TTC549 (cell line): ENCODE results near the gene SRRM5.
A peak's percentile ranks its signal among the peaks of the same experiment; 100 is the strongest.
"Not testable (repeated sequence)": the region's sequence is repeated elsewhere in the genome, so short reads cannot be mapped to it uniquely, and the experiment has no call there.

Source experiments
- FAIRE-seq: peaks from 2 replicates; lab custom pipeline; 2012; peaks lifted over from hg19 to GRCh38; lab: Jason Lieb, UNC

The SRRM5 gene, protein sequence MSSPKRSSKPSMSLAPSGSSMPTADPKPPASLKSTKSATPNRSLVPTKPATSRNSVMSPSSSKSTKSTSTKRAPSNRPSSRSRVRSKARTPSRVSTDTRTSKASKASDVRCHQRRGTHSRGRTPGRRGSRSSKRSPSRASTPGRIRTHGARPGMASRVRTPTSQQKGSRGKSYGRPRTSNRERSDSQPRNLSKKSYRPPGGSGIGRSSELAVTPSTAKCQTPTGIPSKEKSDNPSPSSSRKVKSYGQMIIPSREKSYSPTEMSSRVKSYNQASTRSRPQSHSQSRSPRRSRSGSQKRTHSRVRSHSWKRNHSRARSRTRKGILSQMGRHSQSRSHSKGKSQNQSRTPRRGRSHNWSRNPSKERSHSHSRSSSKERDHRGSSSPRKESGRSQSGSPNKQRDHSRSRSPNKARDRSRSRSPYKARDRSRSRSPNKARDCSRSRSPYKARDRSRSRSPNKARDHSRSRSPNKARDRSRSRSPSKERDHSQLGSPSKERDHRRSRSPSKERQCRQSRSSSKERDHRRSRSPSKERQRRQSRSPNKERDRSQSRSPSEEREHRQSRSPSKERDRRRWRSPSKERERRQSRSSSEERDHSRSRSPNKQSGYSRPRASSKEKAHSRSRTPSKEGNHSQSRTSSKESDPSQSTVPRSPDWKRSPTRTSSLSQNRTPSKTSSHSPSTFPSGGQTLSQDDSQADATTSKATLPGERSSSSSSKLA

GRCh38 chr19:43611788-43612187 is at the start of gene SRRM5:
Gene SRRM5 (plus strand): TSS chr19:43612088. CDS start chr19:43612122, 34 bp downstream.
- no peak for FAIRE-seq

DNA sequence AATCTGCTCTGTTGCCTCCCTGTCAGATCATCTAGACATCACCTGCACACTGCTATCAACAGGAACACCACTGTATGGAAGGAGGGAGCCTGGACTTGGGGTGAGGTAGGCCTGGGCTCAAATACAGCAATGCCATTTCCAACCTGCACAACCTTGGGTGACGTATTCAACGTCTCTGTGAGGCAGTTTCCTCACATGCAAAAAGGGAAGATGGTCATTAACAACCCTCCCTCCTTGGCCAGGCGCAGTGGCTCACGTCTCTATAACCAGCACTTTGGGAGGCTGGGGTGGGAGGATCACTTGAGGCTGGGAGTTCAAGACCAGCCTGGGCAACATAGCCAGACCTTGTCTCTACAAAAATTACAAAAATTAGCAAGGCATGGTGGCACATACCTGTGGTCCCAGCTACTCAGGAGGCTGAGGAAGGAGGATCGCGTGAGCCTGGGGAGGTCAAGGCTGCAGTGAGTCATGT is 49.6 kb upstream of the SRRM5 start:
- FAIRE-seq = no peak

- no peak for FAIRE-seq
Measured at GRCh38 chr19:43562698-43563241, 49.1 kb upstream of the SRRM5 start.

GRCh38 chr19:43563816-43564457 is 48.0 kb upstream of the SRRM5 start:
- no peak for FAIRE-seq

GRCh38 chr19:43564800-43565199 is 47.1 kb upstream of the SRRM5 start:
- no peak for FAIRE-seq

DNA sequence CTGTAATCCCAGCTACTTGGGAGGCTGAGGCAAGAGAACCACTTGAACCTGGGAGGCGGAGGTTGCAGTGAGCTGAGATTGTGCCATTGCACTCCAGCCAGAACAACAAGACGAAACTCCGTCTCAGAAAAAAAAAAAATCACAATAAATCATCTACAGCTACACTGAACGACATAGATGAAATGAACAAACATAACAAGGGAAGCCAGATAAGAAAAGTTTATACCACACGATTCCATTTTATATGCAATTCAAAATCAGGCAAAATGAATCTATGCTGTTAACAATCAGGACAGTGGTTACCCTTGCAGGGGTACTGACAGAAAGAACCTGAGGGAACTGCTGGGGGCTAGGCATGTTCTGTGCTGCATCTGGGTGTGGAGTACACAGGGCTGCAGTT is 42.2 kb upstream of the SRRM5 start:
- no peak for FAIRE-seq

- no peak for FAIRE-seq
Measured at GRCh38 chr19:43570174-43570791, 41.6 kb upstream of the SRRM5 start.

- no peak for FAIRE-seq
Measured at GRCh38 chr19:43572171-43572588, 39.7 kb upstream of the SRRM5 start.

GRCh38 chr19:43574424-43575155 is 37.3 kb upstream of the SRRM5 start:
- FAIRE-seq = no peak

- FAIRE-seq = peak; percentile 98
Measured at GRCh38 chr19:43575156-43575950, 36.5 kb upstream of the SRRM5 start, which contains the start of the genes PINLYP and XRCC1. Gene PINLYP (plus strand): TSS chr19:43575801. CDS start chr19:43577192, 1,391 bp downstream. Gene XRCC1 (minus strand): TSS chr19:43575527. CDS start chr19:43575458, 69 bp downstream.

- no peak for FAIRE-seq
Measured at GRCh38 chr19:43575955-43576878, 35.7 kb upstream of the SRRM5 start.

- no peak for FAIRE-seq
Measured at GRCh38 chr19:43578787-43579186, 33.1 kb upstream of the SRRM5 start.

GRCh38 chr19:43581467-43581866 is 30.4 kb upstream of the SRRM5 start:
- no peak for FAIRE-seq

- no peak for FAIRE-seq
Measured at GRCh38 chr19:43582495-43582894, 29.4 kb upstream of the SRRM5 start.

DNA sequence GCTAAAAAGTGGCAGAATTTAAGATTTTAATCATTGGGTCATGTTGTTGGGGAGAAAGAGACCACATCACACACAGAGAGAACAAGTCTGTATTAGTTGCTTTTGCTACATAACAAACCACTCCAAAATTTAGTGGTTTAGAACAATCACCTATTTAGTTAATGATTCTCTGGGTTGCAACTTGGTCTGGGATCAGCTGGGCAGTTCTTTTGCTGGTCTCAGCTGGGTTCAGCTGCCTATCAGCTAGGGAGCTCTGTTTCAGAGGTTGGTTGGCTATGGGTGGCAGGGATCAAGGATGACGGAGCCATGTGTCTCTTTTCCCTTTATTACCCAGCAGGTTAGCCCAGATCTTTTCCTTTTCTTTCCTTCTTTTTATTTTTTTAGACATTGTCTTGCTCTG is 27.4 kb upstream of the SRRM5 start:
- no peak for FAIRE-seq

DNA sequence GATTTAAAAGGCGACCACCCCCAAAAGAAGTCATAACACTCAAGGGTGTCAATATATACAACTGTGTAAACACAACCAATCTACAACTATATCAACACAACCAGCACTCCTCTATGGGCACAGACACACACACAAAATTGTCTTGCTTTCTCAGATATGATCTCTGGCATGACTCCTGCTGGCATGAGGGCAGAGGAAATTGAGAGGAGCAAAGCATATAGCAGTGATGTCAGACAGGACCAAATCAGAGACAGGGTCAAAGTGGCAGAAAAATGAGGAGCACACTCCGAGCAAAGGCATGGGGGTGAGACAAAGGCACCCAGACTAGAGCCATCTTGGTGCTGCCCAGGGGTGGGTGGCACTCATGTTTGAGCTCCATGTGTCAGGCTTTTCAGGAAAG is 25.5 kb upstream of the SRRM5 start:
- no peak for FAIRE-seq

DNA sequence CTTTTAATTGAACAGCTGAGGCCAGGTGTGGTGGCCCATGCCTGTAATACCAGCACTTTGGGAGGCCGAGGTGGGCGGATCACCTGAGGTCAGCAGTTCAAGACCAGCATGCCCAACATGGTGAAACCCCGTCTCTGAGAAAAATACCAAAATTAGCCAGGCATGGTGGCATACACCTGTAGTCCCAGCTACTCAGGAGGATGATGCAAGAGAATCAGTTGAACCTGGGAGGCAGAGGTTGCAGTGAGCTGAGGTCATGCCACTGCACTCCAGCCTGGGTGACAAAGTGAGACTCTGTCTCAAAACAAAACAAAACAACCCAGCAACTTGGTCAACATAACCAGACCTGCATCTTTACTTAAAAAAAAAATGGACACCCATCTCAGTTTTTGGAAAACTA is 24.9 kb upstream of the SRRM5 start:
- not testable (repeated sequence) for FAIRE-seq

DNA sequence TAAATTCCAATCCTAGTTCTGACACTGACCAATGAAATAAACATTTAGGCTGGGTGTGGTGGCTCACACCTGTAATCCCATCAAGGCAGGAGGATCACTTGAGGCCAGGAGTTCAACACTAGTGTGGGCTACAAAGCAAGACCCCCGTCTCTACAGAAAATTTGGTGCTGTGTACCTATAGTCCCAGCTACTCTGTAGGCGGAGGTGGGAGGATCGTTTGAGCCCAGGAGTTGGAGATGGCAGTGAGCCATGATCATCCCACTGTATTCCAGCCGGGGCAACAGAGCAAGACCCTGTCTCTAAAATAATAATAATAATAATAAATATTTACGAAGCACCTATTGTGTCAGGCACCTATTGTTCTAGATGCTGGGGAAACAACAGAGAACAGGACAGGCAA is 22.6 kb upstream of the SRRM5 start:
- FAIRE-seq = no peak

DNA sequence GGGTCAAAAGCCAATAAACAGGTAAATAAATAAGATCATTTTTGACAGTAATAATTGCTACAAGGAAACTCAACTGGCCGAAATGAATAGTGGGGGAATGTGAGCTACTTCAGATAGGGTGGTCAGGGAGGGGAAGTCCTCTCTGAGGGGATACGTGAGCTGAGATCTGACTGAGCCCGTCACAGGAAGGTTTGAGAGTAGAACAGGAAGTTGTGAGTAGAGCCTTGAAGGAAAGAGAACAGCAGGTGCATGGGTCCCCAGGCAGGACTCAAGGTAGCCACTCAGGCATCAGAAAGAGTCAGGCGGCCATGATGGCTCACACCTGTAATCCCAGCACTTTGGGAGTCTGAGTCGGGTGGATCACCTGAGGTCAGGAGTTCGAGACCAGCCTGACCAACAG is 22.2 kb upstream of the SRRM5 start:
- no peak for FAIRE-seq
